NCI-H146 (cell line): ENCODE data around the gene FNDC3A.
"Not testable (repeated sequence)": the region's sequence is repeated elsewhere in the genome, so short reads cannot be mapped to it uniquely, and the experiment has no call there.

Experiments used
- DNase-seq: peaks from one replicate; lab custom pipeline; 2025; lab: John Stamatoyannopoulos, UW

The FNDC3A gene

GRCh38 chr13:49044836-49045235, 69.1 kb downstream of the FNDC3A start:
- DNase-seq = no peak

- no peak for DNase-seq
Measured at GRCh38 chr13:49046002-49046401, 70.3 kb downstream of the FNDC3A start.

GRCh38 chr13:49046519-49046918, 70.8 kb downstream of the FNDC3A start:
- no peak for DNase-seq

GRCh38 chr13:49052813-49053212, 77.1 kb downstream of the FNDC3A start:
- DNase-seq = no peak

- DNase-seq = no peak
Measured at GRCh38 chr13:49053215-49053614, 77.5 kb downstream of the FNDC3A start.

- DNase-seq = no peak
Measured at GRCh38 chr13:49053906-49054305, 78.2 kb downstream of the FNDC3A start.

- no peak for DNase-seq
Measured at GRCh38 chr13:49055021-49055420, 79.3 kb downstream of the FNDC3A start.

- no peak for DNase-seq
Measured at GRCh38 chr13:49057176-49057575, 81.5 kb downstream of the FNDC3A start.

- no peak for DNase-seq
Measured at GRCh38 chr13:49058761-49059160, 83.0 kb downstream of the FNDC3A start.

- DNase-seq = no peak
Measured at GRCh38 chr13:49060678-49061387, 85.1 kb downstream of the FNDC3A start.

- DNase-seq = not testable (repeated sequence)
Measured at GRCh38 chr13:49061388-49061752, 85.7 kb downstream of the FNDC3A start.

- DNase-seq = no peak
Measured at GRCh38 chr13:49062297-49062896, 86.7 kb downstream of the FNDC3A start.

GRCh38 chr13:49063011-49063410, 87.3 kb downstream of the FNDC3A start:
- DNase-seq = no peak

- DNase-seq = no peak
Measured at GRCh38 chr13:49063497-49063896, 87.8 kb downstream of the FNDC3A start.

- no peak for DNase-seq
Measured at GRCh38 chr13:49064476-49064875, 88.8 kb downstream of the FNDC3A start.

GRCh38 chr13:49066856-49067255, 91.1 kb downstream of the FNDC3A start:
- DNase-seq = no peak

- not testable (repeated sequence) for DNase-seq
Measured at GRCh38 chr13:49068498-49068897, 92.8 kb downstream of the FNDC3A start.

GRCh38 chr13:49070021-49070420, 94.3 kb downstream of the FNDC3A start:
- DNase-seq = not testable (repeated sequence)

- no peak for DNase-seq
Measured at GRCh38 chr13:49071341-49071937, 95.7 kb downstream of the FNDC3A start.

GRCh38 chr13:49082653-49083536, 107.2 kb downstream of the FNDC3A start:
- DNase-seq = no peak

GRCh38 chr13:49084961-49085360, 109.2 kb downstream of the FNDC3A start:
- no peak for DNase-seq

GRCh38 chr13:49086722-49087121, 111.0 kb downstream of the FNDC3A start:
- DNase-seq = no peak
